ENCODE results near the gene LBX1. TPM values are rescaled to one million over a fixed set of nuclear protein-coding genes. Genes with fewer than 3 reads are reported as not detected.

The LBX1 gene
- total RNA-seq, 1 experiment from 2014 or later, result not detected

DNA sequence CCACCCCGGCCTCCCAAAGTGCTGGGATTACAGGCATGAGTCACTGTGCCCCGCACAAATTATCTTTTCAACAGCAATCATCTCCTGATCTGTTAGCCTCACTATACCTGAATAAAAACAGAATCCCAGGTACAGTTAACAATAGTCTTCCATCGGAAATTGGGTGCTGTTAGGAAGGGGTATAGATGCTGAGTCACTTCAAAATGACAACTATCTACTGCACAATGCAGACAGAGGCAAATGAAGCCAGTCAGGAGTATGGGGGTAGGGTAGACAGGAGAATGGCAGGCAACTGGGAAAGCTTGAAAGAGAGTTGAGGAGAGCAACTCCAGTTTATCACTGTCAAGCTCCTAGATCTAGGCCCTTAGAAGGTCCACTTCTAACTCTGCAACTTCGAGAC is 40.3 kb downstream of the LBX1 start:
- no peaks in the 10 kb centered on the region for H3K36me3 ChIP-seq
- no peaks in the 10 kb centered on the region for H3K4me1 ChIP-seq (replicated peaks)
- DNase-seq (ENCODE audit: low read depth in 1 of 2, low spot score in 2 of 2), result no peak
- no peak overlapping the region for H3K4me3 ChIP-seq
- H3K27me3 ChIP-seq (replicated peaks), result peaks cover 20% of the 10 kb centered on the region
- H3K27ac ChIP-seq, result no peak overlapping the region
- H3K9me3 ChIP-seq (replicated peaks), result no peaks in the 10 kb centered on the region

DNA sequence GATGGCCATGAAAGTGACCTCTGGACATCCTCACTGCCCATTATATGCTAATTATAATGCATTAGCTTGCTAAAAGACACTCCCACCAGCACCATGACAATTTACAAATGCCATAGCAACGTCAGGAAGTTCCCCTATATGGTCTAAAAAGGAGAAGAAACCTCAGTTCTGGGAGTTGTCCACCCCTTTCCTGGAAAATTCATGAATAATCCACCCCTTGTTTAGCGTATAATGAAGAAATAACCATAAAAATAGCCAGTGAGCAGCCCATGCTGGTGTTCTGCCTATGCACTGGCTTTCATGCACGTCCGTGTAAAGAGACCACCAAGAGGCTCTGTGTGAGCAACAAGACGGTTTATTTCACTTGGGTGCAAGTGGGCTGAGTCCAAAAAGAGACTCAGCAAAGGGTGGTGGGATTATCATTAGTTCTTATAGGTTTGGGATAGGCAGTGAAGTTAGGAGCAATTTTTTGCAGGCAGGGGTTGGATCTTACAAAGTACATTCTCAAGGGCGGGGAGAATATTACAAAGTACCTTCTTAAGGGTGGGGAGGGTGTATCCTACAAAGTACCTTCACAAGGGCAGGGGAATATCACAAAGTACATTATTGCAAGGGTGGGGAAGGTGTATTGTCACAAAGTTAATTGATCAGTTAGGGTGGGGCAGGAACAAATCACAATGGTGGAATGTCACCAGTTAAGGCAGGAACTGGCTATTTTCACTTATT is 45.6 kb downstream of the LBX1 start:
- no peak for DNase-seq (ENCODE audit: low read depth in 1 of 2, low spot score in 2 of 2)
- H3K4me3 ChIP-seq, result no peak overlapping the region
- H3K27ac ChIP-seq, result no peak overlapping the region
- H3K36me3 ChIP-seq, result no peaks in the 10 kb centered on the region
- H3K9me3 ChIP-seq (replicated peaks), result no peaks in the 10 kb centered on the region
- H3K4me1 ChIP-seq (replicated peaks), result no peaks in the 10 kb centered on the region
- H3K27me3 ChIP-seq (replicated peaks), result peaks cover 31% of the 10 kb centered on the region

DNA sequence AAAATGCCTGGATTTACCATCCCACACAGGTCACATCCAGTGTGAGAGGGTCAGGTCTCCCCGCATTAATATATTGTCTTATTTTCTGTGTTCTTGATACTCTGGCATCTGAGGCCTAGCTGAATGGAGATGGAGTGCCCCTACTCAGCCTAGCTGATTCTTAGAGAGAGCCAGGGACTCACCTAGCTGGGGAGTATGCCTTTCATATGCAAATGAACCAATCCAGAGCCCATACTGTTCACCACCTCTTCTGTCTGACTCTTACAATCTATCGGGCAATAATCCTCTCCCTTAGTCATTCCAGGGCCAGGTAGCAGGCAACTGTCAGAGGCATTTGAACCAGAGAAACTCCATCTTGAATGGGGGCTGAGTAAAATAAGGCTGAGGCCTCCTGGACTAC is 46.3 kb downstream of the LBX1 start:
- Histone ChIP-seq H3K36me3 (no peaks in the 10 kb centered on the region), H3K27ac (no peak overlapping the region), H3K4me1 (replicated peaks) (no peaks in the 10 kb centered on the region), H3K4me3 (no peak overlapping the region), H3K27me3 (replicated peaks) (peaks cover 31% of the 10 kb centered on the region), H3K9me3 (replicated peaks) (no peaks in the 10 kb centered on the region)
- no peak for DNase-seq (ENCODE audit: low read depth in 1 of 2, low spot score in 2 of 2)

Other genes with a start within 250 kb of the LBX1 start
- 63.7 and 69.4 TPM in 2 replicates for gene MRPL43, start 242.0 kb downstream of the LBX1 start, total RNA-seq (2014; rRNA removed; shearing (Covaris generic))
- 4.3 and 7.5 TPM in 2 replicates for gene TWNK, start 241.9 kb downstream of the LBX1 start, total RNA-seq (2014; rRNA removed; shearing (Covaris generic))
- gene LZTS2, start 229.7 kb downstream of the LBX1 start, total RNA-seq (2014; rRNA removed; shearing (Covaris generic)), result 70.0 and 72.8 TPM in 2 replicates
- 0.50 and 1.3 TPM in 2 replicates for gene PDZD7, start 198.3 kb downstream of the LBX1 start, total RNA-seq (2014; rRNA removed; shearing (Covaris generic))
- 29.6 and 52.4 TPM in 2 replicates for gene SFXN3, start 198.2 kb downstream of the LBX1 start, total RNA-seq (2014; rRNA removed; shearing (Covaris generic))
- 1.4 and 1.8 TPM in 2 replicates for gene KAZALD1, start 167.5 kb downstream of the LBX1 start, total RNA-seq (2014; rRNA removed; shearing (Covaris generic))
- gene TLX1, start 98.2 kb downstream of the LBX1 start, total RNA-seq (2014; rRNA removed; shearing (Covaris generic)), result not detected in 2 replicates
- gene BTRC, start 124.7 kb upstream of the LBX1 start, total RNA-seq (2014; rRNA removed; shearing (Covaris generic)), result 11.7 and 13.4 TPM in 2 replicates

Data from SJSA1 (cell line).